HT1080 (cell line): ENCODE results near the gene ZDHHC18. TPM values are rescaled to one million over a fixed set of nuclear protein-coding genes. Genes with fewer than 3 reads are reported as not detected.
"Not testable (repeated sequence)": the region's sequence is repeated elsewhere in the genome, so short reads cannot be mapped to it uniquely, and the experiment has no call there.

ENCODE experiments used
- DNase-seq: peaks from one replicate; pipeline ENCODE4 v3.0.0-alpha.2; 2015; ENCODE audit warnings: low read depth
- total RNA-seq: library from RNA; depleted of rRNA; stranded (reverse); fragments of >200 nt; shearing (Covaris generic); gene quantifications from 2 replicates; pipeline ENCODE4 v1.2.3, GENCODE V29; 2014

Gene ZDHHC18
- total RNA-seq, 1 experiment from 2014 or later: 30.4 TPM

DNA sequence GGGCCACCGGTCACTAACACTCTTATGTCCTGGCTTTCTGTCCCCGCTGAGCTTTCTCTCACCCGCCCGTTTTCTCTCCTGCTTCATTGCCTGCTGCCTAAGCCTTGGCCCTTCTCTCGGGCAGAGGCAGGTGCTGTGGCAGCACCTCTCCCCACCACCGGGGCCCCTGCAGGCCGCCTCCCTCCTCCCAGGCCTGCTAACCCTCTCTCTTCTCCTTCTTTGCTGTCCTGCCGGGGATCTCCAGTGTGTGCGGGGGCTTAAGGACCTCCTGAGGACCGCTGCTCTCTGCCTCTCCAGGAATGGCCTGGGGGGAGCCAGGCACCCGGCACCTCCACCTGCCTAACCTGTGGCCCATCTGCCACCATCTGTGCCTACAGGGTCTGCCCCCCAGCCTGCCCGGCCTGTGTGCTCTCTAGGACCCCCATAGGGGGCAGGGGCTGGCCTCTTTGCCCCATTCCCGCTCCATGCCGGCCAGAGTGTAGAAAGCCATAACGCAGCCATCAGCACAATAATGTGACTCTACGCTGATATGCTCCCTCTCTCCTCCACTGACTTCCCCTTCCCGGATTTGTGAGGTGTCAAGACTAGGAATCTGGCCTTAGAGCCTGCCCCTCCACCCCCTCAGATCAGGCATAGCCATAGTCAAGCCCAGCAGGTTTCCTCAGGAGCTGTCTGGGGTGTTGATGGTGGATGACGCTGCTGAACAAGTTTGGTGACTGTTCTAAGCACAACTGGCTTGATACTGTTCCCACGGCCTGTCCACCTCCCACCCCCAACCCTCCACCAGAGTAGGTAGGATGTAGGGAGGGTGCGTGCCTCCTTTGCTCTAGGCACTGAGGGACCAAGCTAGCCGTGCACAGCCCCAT is 30.3 kb downstream of the ZDHHC18 start:
- no peak for DNase-seq

DNA sequence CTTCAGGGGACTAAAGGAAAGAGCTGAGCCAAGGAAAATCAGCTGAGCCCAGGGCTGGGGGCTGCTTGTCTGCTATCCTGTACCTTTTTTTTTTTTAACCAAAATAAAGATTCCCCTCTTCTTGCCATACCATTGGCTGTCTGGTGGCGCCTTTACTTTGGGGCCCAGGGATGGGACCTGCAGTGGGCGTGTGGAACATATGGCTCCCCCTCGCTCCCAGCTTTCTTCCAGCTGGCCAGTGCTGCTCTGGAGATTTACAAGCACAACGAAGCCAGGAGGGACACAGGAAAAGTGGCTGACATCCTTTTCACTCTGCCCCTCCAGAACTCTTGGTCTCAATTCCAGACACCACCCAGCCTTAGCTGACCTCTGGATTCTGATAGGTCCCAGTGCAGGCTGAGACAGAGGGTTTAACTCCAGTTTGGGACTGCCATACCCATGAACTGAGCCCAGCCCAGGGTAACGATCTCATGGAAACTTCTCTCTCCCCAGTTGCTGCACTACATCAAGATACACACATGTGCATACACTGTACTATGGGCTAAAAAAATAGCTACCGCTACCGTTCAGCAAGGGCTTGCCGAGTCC is 31.1 kb downstream of the ZDHHC18 start:
- no peak for DNase-seq

DNA sequence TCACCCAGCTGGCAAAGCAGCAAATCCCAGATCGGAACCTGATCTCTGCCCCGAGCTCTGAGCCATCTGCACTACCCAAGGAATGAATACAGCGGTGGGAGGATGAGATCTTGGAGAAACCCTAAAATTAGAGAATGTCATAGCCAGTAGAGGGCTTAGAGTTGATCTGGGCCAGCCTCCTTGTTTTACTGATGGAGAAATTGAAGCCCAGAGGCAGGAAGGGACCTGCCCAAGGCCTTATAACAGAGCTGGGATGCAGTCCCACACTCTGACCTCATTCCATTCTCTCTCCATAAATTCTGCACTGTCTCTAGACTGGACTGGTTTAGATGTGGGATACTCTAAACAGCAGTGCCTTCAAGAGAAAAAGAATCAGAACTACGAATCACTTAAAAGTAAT is 31.7 kb downstream of the ZDHHC18 start:
- DNase-seq: no peak

DNA sequence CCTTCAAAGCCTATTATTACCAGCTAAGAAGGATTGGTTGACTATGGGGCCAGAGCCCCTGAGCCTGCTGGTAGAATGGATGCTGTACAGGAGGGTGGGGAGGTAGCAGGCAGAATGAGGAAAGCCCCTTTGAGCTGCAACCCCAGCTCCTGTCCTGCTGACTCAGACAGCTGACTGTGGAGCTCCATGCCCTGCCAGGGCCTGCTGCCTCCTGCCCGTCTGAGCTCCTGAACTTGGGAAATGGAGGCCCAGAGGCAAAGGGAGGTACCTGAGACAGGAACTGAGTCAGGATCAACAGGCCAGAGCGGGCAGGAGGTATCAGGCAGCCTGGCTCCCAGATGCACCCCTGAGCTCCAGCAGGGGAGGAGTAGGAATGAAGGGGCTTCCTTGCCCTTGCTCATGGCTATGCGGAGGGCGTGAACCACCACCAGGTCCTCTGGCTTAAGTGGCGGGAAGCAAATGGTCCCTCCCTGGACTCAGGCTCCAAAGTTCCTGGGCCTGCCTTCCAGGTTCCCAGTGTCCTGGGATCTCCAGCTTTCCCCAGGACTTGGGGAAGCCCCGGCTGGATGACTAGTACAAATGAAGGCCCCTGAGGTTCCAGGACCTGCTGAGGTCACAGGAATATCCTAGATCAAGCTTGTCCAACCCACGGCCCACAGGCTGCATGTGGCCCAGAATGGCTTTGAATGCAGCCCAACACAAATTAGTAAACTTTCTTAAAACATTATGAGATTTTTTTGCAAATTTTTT is 32.6 kb downstream of the ZDHHC18 start:
- DNase-seq: peak; percentile 26

DNA sequence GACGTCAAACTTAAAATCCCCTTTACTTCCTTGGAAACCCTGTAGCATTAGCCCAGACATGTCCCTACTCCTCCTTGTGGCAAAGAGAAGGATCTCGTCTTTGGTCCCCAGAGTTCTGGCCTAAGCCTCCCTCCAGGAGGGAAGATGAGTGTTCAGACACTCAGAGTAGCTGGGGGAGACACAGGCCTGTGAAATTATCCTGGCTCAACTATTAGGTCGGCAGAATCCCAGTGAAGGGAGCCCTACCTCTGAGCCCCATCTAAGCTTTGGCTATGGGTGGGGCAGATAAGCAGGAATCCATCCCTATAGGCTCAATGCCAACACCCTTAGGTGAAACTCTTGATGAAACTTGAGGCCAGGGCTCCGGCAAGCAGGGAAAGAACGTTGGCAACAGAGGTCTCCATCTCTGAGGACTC is 34.8 kb downstream of the ZDHHC18 start:
- DNase-seq: peak; percentile 53

DNA sequence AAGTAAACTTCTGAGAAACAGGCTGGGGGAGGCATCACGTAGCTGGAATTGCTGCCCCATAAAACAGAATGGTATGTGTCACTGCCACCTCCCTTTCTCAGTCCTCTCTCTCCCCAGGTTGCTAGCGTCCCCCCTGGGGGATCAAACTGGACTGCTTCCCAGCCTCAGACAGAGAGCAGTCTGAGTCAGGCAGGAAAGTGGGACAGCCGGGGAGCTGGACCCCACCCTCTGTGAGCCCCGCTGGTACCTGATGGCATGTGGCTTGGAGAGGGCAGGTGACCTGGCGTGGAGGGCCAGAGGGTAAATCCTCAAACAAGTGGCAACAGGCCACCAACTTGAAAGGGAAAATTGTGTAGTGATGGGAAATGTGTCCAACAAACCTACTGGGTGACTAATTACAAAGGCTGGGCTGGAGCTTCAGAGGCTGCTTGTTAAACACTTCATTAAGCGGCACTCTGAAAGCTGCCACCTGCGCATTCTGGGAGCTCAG is 35.4 kb downstream of the ZDHHC18 start:
- DNase-seq: peak; percentile 21

DNA sequence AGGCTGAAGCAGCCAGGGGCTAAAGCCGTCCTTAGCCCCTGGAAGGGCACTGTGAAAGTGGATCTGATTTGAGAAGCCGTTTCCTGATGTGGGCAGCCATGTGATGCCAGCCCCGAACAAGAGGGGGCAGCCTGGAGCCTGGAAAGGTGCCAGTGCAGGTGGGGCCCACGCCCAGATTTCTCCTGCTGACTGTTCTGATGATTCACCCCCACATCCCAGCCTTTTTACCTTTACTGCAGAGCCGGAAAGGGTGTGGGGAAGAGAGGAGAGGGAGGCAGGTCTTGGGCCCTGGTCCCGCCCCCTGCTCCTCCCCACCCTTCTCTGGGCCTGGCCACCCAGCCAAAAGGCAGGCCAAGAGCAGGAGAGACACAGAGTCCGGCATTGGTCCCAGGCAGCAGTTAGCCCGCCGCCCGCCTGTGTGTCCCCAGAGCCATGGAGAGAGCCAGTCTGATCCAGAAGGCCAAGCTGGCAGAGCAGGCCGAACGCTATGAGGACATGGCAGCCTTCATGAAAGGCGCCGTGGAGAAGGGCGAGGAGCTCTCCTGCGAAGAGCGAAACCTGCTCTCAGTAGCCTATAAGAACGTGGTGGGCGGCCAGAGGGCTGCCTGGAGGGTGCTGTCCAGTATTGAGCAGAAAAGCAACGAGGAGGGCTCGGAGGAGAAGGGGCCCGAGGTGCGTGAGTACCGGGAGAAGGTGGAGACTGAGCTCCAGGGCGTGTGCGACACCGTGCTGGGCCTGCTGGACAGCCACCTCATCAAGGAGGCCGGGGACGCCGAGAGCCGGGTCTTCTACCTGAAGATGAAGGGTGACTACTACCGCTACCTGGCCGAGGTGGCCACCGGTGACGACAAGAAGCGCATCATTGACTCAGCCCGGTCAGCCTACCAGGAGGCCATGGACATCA is 36.5 kb downstream of the ZDHHC18 start, which contains the start of gene SFN:
Gene SFN (plus strand): TSS at position 369 of the 904 bp plus-strand sequence. CDS start 64 bp downstream, at position 433.
- peak; percentile 76 for DNase-seq

DNA sequence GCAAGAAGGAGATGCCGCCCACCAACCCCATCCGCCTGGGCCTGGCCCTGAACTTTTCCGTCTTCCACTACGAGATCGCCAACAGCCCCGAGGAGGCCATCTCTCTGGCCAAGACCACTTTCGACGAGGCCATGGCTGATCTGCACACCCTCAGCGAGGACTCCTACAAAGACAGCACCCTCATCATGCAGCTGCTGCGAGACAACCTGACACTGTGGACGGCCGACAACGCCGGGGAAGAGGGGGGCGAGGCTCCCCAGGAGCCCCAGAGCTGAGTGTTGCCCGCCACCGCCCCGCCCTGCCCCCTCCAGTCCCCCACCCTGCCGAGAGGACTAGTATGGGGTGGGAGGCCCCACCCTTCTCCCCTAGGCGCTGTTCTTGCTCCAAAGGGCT is 37.2 kb downstream of the ZDHHC18 start:
- no peak for DNase-seq

DNA sequence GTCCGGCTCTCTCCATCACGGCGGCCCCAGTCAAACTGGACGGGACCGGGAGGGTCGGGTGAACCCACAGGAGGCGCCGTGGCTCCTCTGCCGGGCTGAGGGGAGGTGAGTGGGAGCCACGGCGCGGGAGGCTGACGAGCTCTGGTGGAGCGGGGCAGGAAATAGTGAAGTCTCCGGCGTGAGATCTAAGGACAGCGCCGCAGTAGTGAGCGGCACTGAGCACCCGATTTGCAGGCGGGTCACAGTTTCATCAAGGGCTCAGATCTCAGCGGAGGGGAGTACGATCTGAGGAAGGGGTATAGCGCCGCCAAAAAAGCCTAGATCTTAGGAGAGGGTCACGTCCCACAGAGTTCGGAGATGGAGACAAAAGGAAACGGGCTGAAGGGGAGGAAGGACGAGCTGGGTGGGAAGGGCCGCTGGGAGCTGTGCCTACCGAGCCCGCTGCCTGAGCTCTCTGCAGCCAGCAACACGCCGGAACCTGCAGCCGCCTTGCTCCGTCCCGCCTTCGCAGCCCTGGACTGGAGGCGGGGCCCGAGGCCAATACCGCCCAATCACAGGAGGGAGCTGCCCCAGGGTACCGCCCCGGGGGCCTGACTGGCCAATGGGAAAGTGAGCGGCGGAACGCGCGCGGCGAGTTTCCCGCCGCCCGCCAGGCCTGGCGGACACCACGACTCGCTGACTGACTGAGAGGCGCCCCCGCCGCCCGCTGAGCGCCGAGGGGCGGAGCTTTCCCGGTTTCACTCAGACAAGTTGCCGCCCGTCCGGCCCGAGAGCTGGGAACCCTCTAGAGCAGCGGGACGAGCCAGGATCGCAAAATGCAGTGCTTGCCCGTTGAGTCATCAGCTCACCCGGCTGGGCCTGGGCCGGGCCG is 38.4 kb downstream of the ZDHHC18 start:
- DNase-seq: peak; percentile 99

DNA sequence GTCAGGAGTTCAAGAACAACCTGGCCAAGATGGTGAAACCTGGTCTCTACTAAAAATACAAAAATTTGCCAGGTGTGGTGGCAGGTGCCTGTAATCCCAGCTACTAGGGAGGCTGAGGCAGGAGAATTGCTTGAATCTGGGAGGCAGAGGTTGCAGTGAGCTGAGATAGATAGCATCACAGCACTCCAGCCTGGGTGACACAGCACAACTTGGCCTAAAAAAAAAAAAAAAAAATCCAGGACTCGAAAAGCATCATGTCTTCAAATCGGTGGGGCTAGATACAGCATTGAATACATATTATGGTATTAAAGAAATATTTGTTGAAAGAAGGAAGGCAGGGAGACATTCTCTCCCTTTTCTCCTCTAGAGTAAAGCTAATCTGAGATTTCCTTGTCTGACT is 46.6 kb downstream of the ZDHHC18 start:
- not testable (repeated sequence) for DNase-seq

DNA sequence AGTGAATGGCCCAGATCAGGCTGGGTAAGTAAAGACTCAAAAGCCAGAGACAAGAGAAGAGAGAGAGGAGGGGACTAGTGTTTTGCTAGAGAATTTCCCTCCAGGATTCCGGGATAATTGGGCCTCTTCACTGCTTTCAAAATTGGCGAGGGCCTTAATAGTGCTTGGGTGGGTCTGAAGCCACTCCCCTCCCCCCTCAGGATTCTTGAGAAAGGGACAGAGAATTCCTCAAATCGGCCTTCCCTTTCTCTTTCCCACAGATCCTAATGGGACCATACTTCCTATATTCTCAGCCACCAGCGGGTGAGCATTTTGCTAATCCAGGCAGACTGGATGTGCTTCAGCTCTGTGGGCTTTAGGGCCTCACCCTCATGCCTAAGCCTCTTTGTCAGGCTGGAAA is 48.4 kb downstream of the ZDHHC18 start:
- no peak for DNase-seq

DNA sequence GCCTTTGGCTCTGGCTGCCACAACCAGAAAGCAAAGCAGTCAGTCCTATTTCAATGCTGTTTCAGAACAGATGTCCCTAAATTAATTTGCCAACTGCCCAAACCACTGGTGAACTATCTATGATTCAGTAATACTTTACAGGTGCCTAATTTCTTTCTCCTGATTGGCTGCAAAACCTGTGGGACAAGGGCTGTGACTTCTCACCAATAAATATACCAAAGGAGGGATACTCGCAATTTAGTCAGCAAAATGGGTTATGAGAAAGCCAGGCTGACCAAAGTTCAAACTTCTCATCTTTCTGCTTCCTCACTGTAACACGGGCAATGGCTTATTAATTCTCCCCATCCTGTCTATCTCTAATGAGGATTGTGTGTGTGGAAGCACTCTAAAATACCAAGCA is 50.8 kb downstream of the ZDHHC18 start:
- no peak for DNase-seq

DNA sequence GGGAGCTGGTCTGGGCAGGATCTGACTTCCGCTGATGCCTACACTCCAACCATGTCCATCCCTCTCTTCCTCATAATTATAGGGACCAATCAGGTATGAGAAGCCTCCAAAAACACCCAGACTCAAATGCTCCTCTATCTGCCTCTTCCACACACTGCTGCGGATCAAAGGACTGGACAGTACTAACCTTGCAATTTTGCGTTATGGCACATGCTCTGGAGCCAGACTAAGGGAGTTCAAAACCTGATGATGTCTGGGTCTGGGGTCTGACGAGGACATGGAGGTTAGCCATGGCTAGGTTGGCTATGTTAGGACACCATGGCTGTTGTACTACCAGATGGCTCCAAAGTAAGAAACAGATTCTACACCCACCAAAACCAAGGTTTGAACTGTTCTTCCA is 53.3 kb downstream of the ZDHHC18 start:
- DNase-seq: no peak

DNA sequence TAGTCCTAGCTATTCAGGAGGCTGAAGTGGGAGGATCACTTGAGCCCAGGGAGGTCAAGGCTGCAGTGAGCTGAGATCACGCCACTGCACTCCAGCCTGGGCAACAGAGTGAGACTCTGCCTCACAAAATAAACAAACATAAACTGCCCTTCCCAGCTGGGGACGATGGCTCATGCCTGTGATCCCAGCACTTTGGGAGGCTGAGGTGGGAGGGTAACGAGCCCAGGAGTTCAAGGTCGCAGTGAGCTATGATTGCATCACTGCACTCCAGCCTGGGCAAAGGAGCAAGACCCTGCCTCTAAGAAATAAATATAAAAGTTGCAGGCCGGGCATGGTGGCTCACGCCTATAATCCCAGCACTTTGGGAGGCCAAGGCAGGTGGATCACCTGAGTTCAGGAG is 55.1 kb downstream of the ZDHHC18 start:
- DNase-seq: not testable (repeated sequence)

DNA sequence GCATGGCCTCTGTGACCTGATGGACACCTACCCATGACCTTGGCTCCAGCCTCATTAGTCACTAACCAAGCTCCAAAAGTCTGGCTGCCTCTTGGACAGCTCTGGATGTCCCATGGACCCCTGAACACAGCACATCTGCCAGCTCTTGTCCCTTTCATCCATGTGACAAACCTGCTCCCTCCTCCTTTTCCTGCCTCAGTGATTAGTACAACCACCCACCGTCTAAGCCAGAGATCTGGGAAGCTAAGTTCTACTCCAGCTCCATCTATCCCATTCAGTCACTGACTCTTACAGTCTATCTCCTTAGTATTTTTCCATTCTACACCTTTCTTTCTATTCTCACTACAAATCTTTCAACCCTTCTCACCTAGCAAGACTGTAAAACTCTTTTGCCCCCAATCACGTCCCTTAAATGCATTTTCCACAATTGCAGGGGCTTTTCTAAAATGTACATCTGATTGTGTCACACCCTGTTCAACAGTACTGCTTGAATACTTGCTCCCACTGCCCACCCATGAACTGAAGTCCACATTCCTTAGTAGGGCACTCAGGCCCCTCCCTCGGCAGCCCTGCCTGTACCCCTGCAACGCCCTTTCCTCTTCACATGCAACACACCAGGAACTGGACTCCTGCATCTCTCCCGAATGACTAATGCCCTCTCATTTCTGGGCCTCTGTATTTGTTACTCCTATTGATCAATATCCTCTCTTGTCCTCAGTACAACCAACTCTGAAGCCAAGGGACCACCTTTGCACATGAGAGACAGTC is 56.4 kb downstream of the ZDHHC18 start:
- DNase-seq: no peak

DNA sequence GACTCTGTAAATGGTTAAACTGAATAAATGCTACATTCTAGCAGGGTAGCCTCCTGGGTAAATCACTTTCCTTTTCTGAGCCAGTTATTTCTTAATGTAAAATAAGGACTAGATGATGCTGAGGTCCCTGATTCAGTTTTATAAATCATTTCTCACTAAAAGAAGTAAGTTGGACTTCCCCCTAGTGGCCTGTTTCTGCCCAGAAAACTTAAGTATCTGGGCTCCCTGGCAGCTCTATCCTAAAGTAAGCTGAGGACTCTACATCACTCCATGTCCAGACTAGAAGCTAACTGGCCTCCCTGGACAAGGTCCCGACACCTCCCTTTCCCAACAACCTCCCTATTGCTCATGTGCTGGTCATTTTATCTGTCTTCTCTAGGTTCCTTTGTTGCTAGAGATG is 60.6 kb downstream of the ZDHHC18 start:
- DNase-seq: peak; percentile 33

DNA sequence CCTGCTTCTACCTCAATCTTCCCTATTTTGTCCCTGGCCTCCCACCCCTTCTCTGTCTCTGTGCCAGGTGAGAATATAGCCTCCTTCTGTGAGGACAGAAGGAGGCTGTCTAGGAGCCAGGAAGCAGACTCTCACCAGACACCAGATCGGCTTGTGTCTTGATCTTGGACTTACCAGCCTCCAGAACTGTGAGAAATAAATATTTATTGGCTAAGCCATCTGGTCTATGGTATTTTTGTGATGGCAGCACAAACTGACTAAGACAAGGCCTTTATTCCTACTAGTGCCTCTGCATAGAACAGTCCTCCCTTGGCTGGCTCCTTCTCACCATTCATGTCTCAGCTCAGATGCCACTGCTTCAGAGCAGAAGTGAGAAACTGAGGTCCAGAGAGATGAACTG is 61.7 kb downstream of the ZDHHC18 start:
- DNase-seq: no peak

DNA sequence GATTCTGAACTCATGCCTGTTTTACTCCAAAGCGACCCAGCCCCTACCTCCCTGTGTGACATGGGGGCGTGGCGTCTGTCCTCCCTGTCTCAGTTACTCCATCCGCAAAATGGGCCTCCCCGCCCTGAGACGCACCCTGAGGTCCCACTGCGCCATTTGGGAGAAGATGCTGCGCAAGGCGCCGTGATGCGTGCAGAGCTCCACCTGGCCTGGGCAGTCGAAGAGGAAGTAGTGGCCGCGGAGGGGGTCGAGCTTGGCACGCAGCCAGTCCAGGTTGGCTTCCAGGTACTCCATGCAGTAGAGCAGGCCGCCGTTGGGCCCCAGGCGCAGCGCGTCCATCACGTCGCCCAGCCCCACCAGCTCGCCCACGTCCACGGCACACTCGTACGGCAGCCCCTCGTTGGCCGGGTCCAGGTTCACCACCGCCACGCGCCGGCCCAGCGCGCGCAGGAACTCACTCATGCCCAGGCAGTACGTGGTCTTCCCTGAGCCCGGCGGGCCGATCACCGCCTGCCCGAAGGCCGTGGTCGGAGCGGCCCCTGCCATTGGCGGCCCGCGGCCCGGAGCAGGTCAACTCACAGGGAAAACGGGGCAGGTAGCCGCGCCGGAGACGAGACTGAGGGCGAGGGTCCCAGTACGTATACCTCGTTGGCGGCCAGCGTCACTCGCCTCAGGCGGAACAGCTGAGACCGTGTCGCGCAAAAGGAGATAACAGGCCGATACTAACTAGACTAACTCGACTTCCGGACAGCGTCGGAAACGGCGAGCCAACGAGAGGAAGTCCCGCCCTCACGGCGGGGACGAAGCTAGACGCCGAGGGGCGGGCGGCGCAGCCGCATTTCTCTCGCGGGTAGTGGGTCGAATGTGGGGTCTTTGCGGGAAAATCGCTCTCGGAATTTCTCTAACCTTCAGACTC is 63.3 kb downstream of the ZDHHC18 start, which contains the start of gene GPN2:
Gene GPN2 (minus strand): TSS at position 733 of the 916 bp plus-strand sequence. CDS start 187 bp downstream, at position 546.
- DNase-seq: peak; percentile 61
